ENCODE measurements around the gene FBXO24. TPM values are rescaled to one million over a fixed set of nuclear protein-coding genes. Genes with fewer than 3 reads are reported as not detected.
A peak's percentile ranks its signal among the peaks of the same experiment; 100 is the strongest.
"Not testable (repeated sequence)": the region's sequence is repeated elsewhere in the genome, so short reads cannot be mapped to it uniquely, and the experiment has no call there.

FBXO24 gene
- total RNA-seq, 1 donor from 2014 or later, result 0.49 TPM

DNA sequence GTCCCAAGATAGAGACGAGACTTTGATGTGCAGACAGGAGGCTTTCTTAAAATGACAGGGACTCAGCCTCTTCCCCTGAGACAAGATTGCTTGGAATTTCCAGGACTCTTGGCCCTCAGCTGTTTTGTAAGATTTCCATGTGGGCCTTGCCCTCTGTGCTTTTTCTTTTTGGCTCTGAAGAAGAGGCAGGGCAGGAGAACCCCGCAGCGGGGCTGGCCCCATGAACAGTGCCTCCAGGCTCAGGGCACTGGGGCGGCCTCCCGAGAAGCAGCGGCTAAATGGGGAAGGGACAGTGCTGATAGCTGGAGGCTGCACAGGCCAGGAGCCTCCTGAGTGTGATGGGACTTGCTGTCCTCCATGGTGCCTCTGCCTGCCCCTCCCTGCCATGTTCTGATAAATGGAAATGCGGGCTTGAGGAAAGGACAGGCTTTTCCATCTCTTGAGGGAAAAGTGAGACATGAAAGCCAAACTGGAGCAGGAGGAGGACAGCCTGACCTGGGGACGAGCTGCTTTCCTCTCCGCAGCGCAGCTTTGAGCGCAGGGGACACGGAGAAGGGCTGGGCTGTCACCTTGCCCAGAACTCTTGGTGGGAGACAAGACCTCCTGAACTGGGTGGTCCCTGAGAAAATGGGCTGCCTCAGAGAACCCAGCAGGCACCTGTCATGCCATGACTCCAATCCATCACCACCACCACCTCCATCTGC, 24.5 kb upstream of the FBXO24 start:
- H3K4me3 Mint-ChIP-seq (ENCODE audit: unreplicated experiment), result no peak overlapping the region
- DNase-seq, result no peak

DNA sequence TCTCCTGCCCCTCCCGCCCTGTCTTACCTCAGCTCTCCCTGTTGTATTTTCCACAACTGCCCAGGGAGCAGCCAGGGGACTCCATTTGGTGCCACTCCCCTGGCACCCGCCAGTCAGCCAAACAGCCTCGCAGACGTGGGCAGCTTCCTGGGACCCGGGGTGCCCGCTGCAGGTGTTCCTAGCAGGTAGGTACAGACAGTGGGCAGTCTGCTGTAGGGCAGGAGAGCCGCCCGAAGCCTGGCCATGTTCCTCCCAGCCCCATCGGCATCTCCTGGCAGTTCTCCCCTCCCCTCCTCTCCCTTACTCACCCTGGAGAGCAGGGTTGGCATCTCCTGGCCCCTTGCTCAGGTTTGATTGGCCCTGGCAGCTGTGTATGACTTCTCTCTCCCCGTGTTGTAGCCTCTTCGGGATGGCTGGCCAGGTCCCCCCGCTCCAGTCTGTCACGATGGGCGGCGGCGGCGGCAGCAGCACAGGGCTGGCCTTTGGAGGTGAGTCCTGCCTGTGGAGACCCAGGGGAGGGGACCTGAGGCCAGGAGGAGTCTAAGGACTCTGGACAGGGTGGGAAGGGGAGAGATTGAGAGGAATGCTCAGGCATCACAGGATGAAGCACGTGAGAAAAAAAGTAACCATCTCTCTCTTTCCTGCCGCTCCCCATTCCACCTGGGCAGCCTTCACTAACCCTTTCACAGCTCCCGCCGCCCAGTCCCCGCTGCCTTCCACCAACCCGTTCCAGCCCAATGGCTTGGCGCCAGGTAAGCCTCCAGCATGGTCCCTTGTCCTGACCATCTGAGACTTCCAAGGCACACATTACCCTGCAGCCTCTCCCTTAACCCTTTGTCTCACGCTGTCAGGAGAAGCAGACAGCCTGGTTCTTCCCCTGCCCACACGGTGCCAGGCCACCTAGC, 23.7 kb upstream of the FBXO24 start:
- H3K4me3 Mint-ChIP-seq (ENCODE audit: unreplicated experiment), result no peak overlapping the region
- H3K27me3 Mint-ChIP-seq (ENCODE audit: unreplicated experiment), result peaks cover 4% of the 10 kb centered on the region
- no peaks in the 10 kb centered on the region for H3K36me3 Mint-ChIP-seq (ENCODE audit: unreplicated experiment)
- H3K4me1 Mint-ChIP-seq (ENCODE audit: low read depth, unreplicated experiment), result no peaks in the 10 kb centered on the region
- DNase-seq, result no peak
- TF ChIP-seq, protein P1, sequence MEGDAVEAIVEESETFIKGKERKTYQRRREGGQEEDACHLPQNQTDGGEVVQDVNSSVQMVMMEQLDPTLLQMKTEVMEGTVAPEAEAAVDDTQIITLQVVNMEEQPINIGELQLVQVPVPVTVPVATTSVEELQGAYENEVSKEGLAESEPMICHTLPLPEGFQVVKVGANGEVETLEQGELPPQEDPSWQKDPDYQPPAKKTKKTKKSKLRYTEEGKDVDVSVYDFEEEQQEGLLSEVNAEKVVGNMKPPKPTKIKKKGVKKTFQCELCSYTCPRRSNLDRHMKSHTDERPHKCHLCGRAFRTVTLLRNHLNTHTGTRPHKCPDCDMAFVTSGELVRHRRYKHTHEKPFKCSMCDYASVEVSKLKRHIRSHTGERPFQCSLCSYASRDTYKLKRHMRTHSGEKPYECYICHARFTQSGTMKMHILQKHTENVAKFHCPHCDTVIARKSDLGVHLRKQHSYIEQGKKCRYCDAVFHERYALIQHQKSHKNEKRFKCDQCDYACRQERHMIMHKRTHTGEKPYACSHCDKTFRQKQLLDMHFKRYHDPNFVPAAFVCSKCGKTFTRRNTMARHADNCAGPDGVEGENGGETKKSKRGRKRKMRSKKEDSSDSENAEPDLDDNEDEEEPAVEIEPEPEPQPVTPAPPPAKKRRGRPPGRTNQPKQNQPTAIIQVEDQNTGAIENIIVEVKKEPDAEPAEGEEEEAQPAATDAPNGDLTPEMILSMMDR (IDR thresholded peaks at IDR 0.05; ENCODE audit: partially characterized antibody, unreplicated experiment), result no peak
- no peak overlapping the region for H3K27ac Mint-ChIP-seq (ENCODE audit: unreplicated experiment)
- H3K9me3 Mint-ChIP-seq (ENCODE audit: unreplicated experiment), result no peaks in the 10 kb centered on the region

More for the DNA sequence above, 24.5 kb upstream of the FBXO24 start:
- Mint-ChIP-seq H3K9me3 (ENCODE audit: unreplicated experiment) (no peaks in the 10 kb centered on the region), H3K4me1 (ENCODE audit: low read depth, unreplicated experiment) (no peaks in the 10 kb centered on the region), H3K27ac (ENCODE audit: unreplicated experiment) (no peak overlapping the region), H3K36me3 (ENCODE audit: unreplicated experiment) (no peaks in the 10 kb centered on the region), H3K27me3 (ENCODE audit: unreplicated experiment) (peaks cover 4% of the 10 kb centered on the region)
- TF ChIP-seq, protein P1 (IDR thresholded peaks at IDR 0.05; ENCODE audit: partially characterized antibody, unreplicated experiment), result no peak

DNA sequence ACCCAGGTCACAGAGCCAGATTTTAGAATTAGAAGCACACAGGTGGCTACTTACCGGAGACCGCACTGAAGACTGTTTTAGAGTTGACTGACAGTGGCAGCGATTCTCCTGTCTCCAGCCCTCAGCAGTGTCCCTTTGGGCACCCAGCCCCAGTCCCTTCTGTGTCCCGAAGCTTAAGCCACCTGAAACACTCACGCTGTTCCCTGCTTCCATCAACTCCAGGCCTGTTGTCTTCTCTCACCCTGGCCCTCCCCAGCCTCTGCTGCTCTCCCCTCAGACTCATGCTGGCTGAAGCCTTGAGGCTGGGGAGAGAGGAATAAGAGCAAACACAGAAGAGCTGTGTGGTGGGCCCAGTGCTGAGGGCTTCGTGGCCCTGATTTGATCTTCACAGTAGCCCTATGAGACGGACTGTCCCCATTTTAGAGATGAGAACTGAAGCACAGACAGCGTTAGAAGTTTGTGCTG, 23.0 kb upstream of the FBXO24 start:
- H3K9me3 Mint-ChIP-seq (ENCODE audit: unreplicated experiment), result no peaks in the 10 kb centered on the region
- H3K27me3 Mint-ChIP-seq (ENCODE audit: unreplicated experiment), result peaks cover 4% of the 10 kb centered on the region
- no peak overlapping the region for H3K27ac Mint-ChIP-seq (ENCODE audit: unreplicated experiment)
- H3K4me1 Mint-ChIP-seq (ENCODE audit: low read depth, unreplicated experiment), result peaks cover 2% of the 10 kb centered on the region
- no peak overlapping the region for H3K4me3 Mint-ChIP-seq (ENCODE audit: unreplicated experiment)
- no peak for DNase-seq
- TF ChIP-seq, protein P1 (IDR thresholded peaks at IDR 0.05; ENCODE audit: partially characterized antibody, unreplicated experiment), result no peak
- no peaks in the 10 kb centered on the region for H3K36me3 Mint-ChIP-seq (ENCODE audit: unreplicated experiment)

DNA sequence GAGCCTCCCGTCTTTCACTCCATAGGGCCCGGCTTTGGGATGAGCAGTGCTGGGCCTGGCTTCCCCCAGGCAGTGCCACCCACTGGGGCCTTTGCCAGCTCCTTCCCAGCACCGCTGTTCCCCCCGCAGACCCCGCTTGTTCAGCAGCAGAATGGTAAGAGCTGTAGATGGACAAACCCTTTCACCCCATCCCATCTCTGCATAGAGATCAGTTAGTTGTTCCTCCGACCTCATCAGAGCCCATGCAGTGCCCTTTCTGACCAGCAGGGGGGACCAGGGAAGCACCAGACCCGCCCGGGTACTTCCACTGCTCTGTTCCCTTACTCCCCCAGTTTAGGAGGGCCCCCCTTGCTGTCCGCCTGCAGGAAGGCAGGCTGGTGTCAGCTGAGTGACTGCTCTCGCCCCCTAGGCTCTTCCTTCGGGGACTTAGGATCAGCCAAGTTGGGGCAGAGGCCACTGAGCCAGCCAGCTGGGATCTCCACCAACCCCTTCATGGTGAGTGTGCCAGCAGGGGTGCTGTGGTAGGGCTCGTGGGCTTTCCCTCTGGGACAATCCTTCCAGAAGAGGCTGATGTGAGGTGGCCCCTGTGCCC, 22.2 kb upstream of the FBXO24 start:
- TF ChIP-seq, protein P1 (IDR thresholded peaks at IDR 0.05; ENCODE audit: partially characterized antibody, unreplicated experiment), result peak; percentile 98
- Mint-ChIP-seq H3K9me3 (ENCODE audit: unreplicated experiment) (peaks cover 2% of the 10 kb centered on the region), H3K36me3 (ENCODE audit: unreplicated experiment) (no peaks in the 10 kb centered on the region), H3K4me3 (ENCODE audit: unreplicated experiment) (no peak overlapping the region), H3K4me1 (ENCODE audit: low read depth, unreplicated experiment) (peaks cover 2% of the 10 kb centered on the region), H3K27ac (ENCODE audit: unreplicated experiment) (no peak overlapping the region), H3K27me3 (ENCODE audit: unreplicated experiment) (peaks cover 6% of the 10 kb centered on the region)
- DNase-seq, result peak; percentile 95

DNA sequence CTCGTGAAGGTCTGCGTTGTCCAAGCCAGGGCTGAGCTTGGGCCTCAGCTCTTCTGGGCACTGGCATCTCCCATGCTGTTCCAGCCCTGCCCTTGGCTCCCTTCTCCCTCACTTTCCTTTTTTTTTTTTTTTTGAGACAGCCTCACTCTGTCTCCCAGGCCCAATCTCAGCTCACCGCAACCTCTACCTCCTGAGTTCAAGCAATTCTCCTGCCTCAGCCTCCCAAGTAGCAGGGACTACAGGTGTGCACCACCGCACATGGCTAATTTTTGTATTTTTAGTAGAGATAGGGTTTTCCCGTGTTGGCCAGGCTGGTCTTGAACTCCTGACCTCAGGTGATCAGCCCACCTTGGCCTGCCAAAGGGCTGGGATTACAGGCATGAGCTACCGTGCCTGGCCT, 21.7 kb upstream of the FBXO24 start:
- H3K27me3 Mint-ChIP-seq (ENCODE audit: unreplicated experiment); DNase-seq; H3K27ac Mint-ChIP-seq (ENCODE audit: unreplicated experiment); H3K9me3 Mint-ChIP-seq (ENCODE audit: unreplicated experiment); H3K4me1 Mint-ChIP-seq (ENCODE audit: low read depth, unreplicated experiment); H3K4me3 Mint-ChIP-seq (ENCODE audit: unreplicated experiment); H3K36me3 Mint-ChIP-seq (ENCODE audit: unreplicated experiment): not testable (repeated sequence)

All from glutamatergic neuron (in vitro differentiated cells).